Cerebellar nuclear complex (tissue), 1 donor: ENCODE data around the gene TENM4.
A peak's percentile ranks its signal among the peaks of the same experiment; 100 is the strongest.

ENCODE experiments used
- DNase-seq, 2 experiments: peaks; one replicate each; lab custom pipeline; 2025; lab: John Stamatoyannopoulos, UW

Gene TENM4

GRCh38 chr11:78659326-78660270 is 781.2 kb downstream of the TENM4 start:
- no peak for DNase-seq

GRCh38 chr11:78657968-78658839 is 782.6 kb downstream of the TENM4 start:
- DNase-seq = no peak

GRCh38 chr11:78657441-78657840 is 783.4 kb downstream of the TENM4 start:
- DNase-seq = no peak

- DNase-seq = no peak
These were observed 783.8 kb downstream of the TENM4 start for GRCh38 chr11:78656984-78657383.

- no peak for DNase-seq
These were observed 784.5 kb downstream of the TENM4 start for GRCh38 chr11:78656327-78656726.

GRCh38 chr11:78655561-78655960 is 785.3 kb downstream of the TENM4 start:
- no peak for DNase-seq

GRCh38 chr11:78654866-78655265 is 786.0 kb downstream of the TENM4 start:
- DNase-seq = no peak

- no peak for DNase-seq
These were observed 786.8 kb downstream of the TENM4 start for GRCh38 chr11:78654071-78654470.

- no peak for DNase-seq
These were observed 787.4 kb downstream of the TENM4 start for GRCh38 chr11:78653294-78653909.

GRCh38 chr11:78652843-78653239 is 788.0 kb downstream of the TENM4 start:
- no peak for DNase-seq

- DNase-seq = no peak
These were observed 788.6 kb downstream of the TENM4 start for GRCh38 chr11:78651923-78652842.

GRCh38 chr11:78651136-78651775 is 789.6 kb downstream of the TENM4 start:
- no peak for DNase-seq

GRCh38 chr11:78649361-78650215 is 791.2 kb downstream of the TENM4 start:
- DNase-seq = no peak

GRCh38 chr11:78647986-78648875 is 792.6 kb downstream of the TENM4 start:
- no peak for DNase-seq

GRCh38 chr11:78647266-78647915 is 793.4 kb downstream of the TENM4 start:
- no peak for DNase-seq

- DNase-seq = peak in 1 of 2 experiments; percentile 1
These were observed 794.2 kb downstream of the TENM4 start for GRCh38 chr11:78646564-78647185.
